Muscle of leg (tissue), 11 donors: ENCODE measurements around the gene CTAGE8. TPM values are rescaled to one million over a fixed set of nuclear protein-coding genes. Genes with fewer than 3 reads are reported as not detected.
"Not testable (repeated sequence)": the region's sequence is repeated elsewhere in the genome, so short reads cannot be mapped to it uniquely, and the experiment has no call there.

Experiments
- DNase-seq: peaks from one replicate; pipeline ENCODE4 v3.0.0; 2013
- H3K27ac ChIP-seq: one replicate; pipeline ENCODE4 v1.5.1; 2013; ENCODE audit warnings: mild to moderate bottlenecking, low read length, control low read depth
- H3K27me3 ChIP-seq: one replicate; pipeline ENCODE4 v1.6.1; 2013; ENCODE audit warnings: low read length; ENCODE audit not compliant: control insufficient read depth, insufficient read depth
- H3K36me3 ChIP-seq: one replicate; pipeline ENCODE4 v1.6.1; 2013; ENCODE audit warnings: low read length; ENCODE audit not compliant: control insufficient read depth, insufficient read depth
- H3K4me1 ChIP-seq: one replicate; pipeline ENCODE4 v1.6.1; 2013; ENCODE audit warnings: low read length; ENCODE audit not compliant: control insufficient read depth, insufficient read depth
- H3K4me3 ChIP-seq: one replicate; pipeline ENCODE4 v1.5.1; 2013; ENCODE audit warnings: low read length, control low read depth
- H3K9me3 ChIP-seq: replicated peaks from 2 replicates; pipeline ENCODE4 v1.6.1; 2013; ENCODE audit warnings: low read depth, low read length; ENCODE audit not compliant: control insufficient read depth
- WGBS: methylation state at CpG from one replicate; pipeline ENCODE4 v1.1.5; 2013; ENCODE audit warnings: missing lambda C conversion rate; ENCODE audit not compliant: insufficient coverage; 5-methylcytosine and 5-hydroxymethylcytosine counted together
- polyA plus RNA-seq, 8 donors: library from polyadenylated mRNA; unstranded; fragments of 120-200 nt; gene quantifications; one replicate each; pipeline versions ENCODE4 v1.2.1 to v1.2.3, GENCODE V29; 2013; ENCODE audit warnings: inconsistent platforms in 1 of 8, low replicate concordance in 1 of 8; ENCODE audit not compliant: insufficient read length in 8 of 8, insufficient read depth in 1 of 8
- total RNA-seq: library from RNA; stranded (reverse); fragments of 120-200 nt; gene quantifications from one replicate; pipeline ENCODE4 v1.2.4, GENCODE V29; 2013

CTAGE8 gene
- total and polyA plus RNA-seq, 9 donors: 0.24 to 2.1 (median 0.65) TPM; not detected in 2

GRCh38 chr7:144259067-144259466 is 10.0 kb downstream of the CTAGE8 start:
- H3K27ac ChIP-seq, H3K4me1 ChIP-seq, H3K36me3 ChIP-seq, DNase-seq, H3K9me3 ChIP-seq, H3K27me3 ChIP-seq, H3K4me3 ChIP-seq: not testable (repeated sequence)
- WGBS: no CpG with 5 or more reads among the region's 14 CpGs

- DNase-seq: no peak
- WGBS: 78% methylated on average over 1 of the region's 3 CpGs
- H3K4me3 ChIP-seq: no peak overlapping the region
- H3K36me3 ChIP-seq: no peaks in the 10 kb centered on the region
- H3K27me3 ChIP-seq: no peaks in the 10 kb centered on the region
- H3K9me3 ChIP-seq: no peaks in the 10 kb centered on the region
- H3K27ac ChIP-seq: no peak overlapping the region
- no peaks in the 10 kb centered on the region for H3K4me1 ChIP-seq
Observed at GRCh38 chr7:144256112-144256511, 13.0 kb downstream of the CTAGE8 start.

GRCh38 chr7:144255471-144255897 is 13.6 kb downstream of the CTAGE8 start:
- 93% methylated on average over 2 of the region's 5 CpGs for WGBS
- Histone ChIP-seq H3K9me3 (no peaks in the 10 kb centered on the region), H3K4me3 (no peak overlapping the region), H3K27ac (no peak overlapping the region), H3K4me1 (no peaks in the 10 kb centered on the region), H3K27me3 (no peaks in the 10 kb centered on the region), H3K36me3 (no peaks in the 10 kb centered on the region)
- no peak for DNase-seq

GRCh38 chr7:144252307-144252706 is 16.8 kb downstream of the CTAGE8 start:
- not testable (repeated sequence) for H3K27ac ChIP-seq, H3K4me1 ChIP-seq, DNase-seq, H3K4me3 ChIP-seq, H3K9me3 ChIP-seq, H3K27me3 ChIP-seq, H3K36me3 ChIP-seq
- WGBS: no CpG with 5 or more reads among the region's 4 CpGs

GRCh38 chr7:144247674-144248330 is 21.3 kb downstream of the CTAGE8 start:
- not testable (repeated sequence) for H3K27me3 ChIP-seq, DNase-seq, H3K36me3 ChIP-seq, H3K4me3 ChIP-seq, H3K4me1 ChIP-seq, H3K27ac ChIP-seq, H3K9me3 ChIP-seq
- no CpG with 5 or more reads among the region's 1 CpG for WGBS

- H3K4me3 ChIP-seq, H3K4me1 ChIP-seq, H3K27ac ChIP-seq, H3K36me3 ChIP-seq, DNase-seq, H3K9me3 ChIP-seq, H3K27me3 ChIP-seq: not testable (repeated sequence)
- WGBS: no CpG with 5 or more reads among the region's 5 CpGs
Observed at GRCh38 chr7:144246967-144247366, 22.1 kb downstream of the CTAGE8 start.

- H3K36me3 ChIP-seq: not testable (repeated sequence)
Observed at GRCh38 chr7:144245372-144245771, 23.7 kb downstream of the CTAGE8 start.

GRCh38 chr7:144239365-144239764 is 29.7 kb downstream of the CTAGE8 start, which contains the start of gene OR2A42:
OR2A42 (minus strand) TSS chr7:144239605; CDS start chr7:144232843, 6,762 bp downstream.
- H3K4me1 ChIP-seq, H3K27me3 ChIP-seq, H3K36me3 ChIP-seq, H3K27ac ChIP-seq, DNase-seq, H3K4me3 ChIP-seq, H3K9me3 ChIP-seq: not testable (repeated sequence)
- no CpG with 5 or more reads among the region's 2 CpGs for WGBS

More at GRCh38 chr7:144245372-144245771, 23.7 kb downstream of the CTAGE8 start:
- H3K27me3 ChIP-seq, H3K27ac ChIP-seq, H3K4me3 ChIP-seq, H3K9me3 ChIP-seq, H3K4me1 ChIP-seq, DNase-seq: not testable (repeated sequence)
- no CpG with 5 or more reads among the region's 2 CpGs for WGBS

- H3K9me3 ChIP-seq, H3K4me1 ChIP-seq: not testable (repeated sequence)
- no CpG with 5 or more reads among the region's 2 CpGs for WGBS
Observed at GRCh38 chr7:144238530-144239082, 30.5 kb downstream of the CTAGE8 start.

GRCh38 chr7:144233039-144233438 is 36.0 kb downstream of the CTAGE8 start:
- not testable (repeated sequence) for H3K9me3 ChIP-seq, H3K27ac ChIP-seq, H3K4me3 ChIP-seq, H3K36me3 ChIP-seq, DNase-seq, H3K27me3 ChIP-seq, H3K4me1 ChIP-seq
- no CpG with 5 or more reads among the region's 1 CpG for WGBS

More at GRCh38 chr7:144238530-144239082, 30.5 kb downstream of the CTAGE8 start:
- H3K27ac ChIP-seq, DNase-seq, H3K36me3 ChIP-seq, H3K4me3 ChIP-seq, H3K27me3 ChIP-seq: not testable (repeated sequence)
